ENCODE measurements around the gene SYT14.
"Not testable (repeated sequence)": the region's sequence is repeated elsewhere in the genome, so short reads cannot be mapped to it uniquely, and the experiment has no call there.

GRCh38 chr1:209898271-209898670 is 39.7 kb upstream of the SYT14 start:
- not testable (repeated sequence) for TF ChIP-seq CTCF, EZH2 (IDR thresholded peaks at IDR 0.05)

All from neural progenitor cell (in vitro differentiated cells).